GM15510 (cell line): ENCODE data around the gene NPHP4.

Experiments
- POLR2A ChIP-seq: IDR thresholded peaks from 3 replicates; pipeline ENCODE4 v1.6.1; 2011; ENCODE audit warnings: borderline replicate concordance; ENCODE audit not compliant: insufficient read length; ENCODE audit errors: extremely low read depth

NPHP4 gene

DNA sequence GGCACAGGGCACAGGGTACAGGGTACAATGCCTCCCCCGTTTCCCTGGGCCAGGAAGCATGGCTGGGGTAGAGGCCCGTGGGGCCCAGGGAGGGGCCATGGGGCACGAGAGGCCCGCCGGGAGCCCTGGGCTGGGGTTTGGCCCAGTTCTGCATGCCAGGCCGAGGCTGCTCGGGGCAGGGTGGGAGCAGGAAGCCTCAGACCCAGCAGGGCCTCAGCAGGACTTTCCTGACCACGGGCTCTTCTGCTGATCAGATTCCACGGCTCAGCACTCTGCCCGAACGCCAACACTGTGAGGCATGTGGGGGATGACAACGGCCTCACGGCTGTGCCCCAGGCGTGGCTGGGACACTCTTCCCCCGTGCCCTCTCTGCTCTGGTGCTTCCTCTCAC is 104.3 kb downstream of the NPHP4 start:
- no peak for TF ChIP-seq POLR2A

DNA sequence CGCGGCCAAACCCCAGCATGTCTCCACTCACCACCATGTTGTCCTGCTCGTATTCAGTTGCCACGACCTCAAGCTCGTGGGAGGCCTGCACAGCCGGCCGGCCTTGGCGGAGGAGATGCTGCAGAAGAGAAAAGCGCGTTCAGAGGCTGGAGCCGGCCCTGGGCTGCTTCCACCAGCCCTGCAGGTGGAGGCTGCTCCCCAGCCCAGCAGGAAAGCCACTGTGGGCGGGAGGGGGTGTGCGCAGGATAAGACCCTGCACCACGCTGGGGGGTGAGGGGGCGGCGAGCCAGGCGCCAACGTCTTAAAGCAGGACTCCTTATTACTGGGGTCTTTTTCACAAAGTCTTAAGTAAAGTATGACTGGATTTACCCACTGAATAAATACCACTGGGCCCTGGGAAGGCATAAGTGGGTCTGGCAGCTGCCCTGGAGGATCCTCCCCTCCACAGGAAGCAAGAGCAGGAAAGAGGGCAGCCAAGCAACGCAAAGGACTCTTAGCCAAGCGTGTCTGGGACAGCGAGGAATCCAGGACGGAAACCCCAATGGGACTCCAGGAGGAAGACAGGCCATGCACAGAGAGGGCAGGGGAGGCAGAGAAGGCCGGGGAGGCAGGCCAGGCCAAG is 104.8 kb downstream of the NPHP4 start:
- TF ChIP-seq POLR2A = no peak

DNA sequence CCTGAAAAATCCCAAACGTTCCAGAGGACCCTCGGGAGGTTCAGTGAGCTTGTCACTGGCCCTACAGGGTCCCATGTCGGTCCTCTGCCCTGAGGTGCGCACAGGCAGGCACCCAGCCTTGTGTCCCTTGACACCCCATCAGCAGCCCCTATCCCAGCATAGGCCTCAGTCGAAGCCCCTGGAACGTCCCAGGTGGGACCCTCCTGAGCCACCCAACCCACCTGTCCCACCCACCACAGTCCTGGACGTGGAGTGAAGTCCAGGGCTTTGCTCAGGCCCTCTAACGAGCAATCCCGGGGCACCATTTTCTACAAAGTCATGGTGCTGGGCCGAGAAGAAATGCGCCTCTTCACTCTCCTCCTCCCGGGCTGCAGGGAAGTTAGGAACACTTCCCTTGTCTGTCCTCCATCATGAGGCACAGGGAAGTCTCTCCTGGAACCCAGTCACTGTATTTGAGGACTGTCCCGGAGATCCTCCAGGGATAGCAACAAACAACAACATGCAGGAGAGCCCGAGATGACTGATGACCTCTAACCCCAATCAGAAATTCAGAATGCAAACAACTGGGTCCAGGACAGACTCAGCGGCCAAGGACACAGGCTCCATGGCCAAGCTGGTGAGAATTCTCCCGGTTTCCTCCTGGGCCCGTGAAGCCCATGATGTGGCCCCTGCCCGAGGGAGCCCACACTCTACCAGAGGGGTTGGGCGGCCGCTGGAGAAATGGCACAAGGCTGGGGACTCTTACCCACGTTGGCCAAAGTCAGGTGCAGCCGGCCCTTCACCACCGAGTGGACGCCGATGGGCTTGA is 105.5 kb downstream of the NPHP4 start:
- no peak for TF ChIP-seq POLR2A

DNA sequence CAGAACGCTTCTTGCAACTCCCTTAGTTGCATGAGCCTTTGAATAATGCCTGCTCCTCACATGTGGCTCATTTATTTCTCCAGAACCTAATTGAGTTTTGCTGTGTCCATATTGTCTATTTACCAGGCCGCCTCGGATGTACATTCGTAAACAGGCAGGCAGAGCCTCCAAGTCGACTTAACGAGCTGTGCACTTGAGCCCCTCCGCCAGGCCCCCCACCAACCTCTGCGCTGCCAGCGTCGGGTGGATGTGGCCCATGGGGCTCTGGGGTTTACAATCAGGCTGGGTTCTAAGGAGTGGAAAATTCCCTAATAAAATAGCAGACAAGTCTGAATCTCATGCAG is 106.1 kb downstream of the NPHP4 start:
- TF ChIP-seq POLR2A = no peak

DNA sequence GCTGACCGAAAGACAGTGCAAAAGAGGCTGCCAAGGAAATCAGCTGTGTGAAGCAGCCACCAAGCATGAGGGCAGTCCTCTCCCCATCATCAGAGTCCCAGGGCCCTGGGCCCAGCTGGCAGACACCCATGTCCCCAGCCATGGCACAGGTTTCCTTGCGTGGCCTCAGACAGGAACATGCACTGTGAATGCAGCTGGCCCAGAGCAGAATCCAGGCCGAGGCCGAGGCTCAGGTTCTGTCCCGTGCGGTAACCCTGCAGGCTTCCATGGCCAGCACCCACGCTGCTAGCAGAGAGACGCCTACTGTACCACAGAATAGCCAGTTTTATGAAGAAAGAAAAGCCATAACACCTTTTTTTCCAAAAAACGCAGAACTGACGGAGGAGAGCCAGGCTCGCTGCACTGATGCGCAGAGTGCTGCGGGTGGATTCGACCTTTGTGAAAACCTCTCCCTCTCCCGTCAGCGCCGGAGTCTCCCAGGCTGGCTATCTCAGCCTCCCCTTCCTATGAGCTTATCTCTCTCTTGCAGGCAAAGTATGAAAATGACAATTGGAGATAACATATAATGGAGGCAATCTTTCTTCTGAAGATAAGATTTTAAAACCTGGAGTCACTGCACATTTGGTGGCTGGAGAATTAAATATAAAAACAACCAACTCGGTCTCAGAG is 106.6 kb downstream of the NPHP4 start:
- TF ChIP-seq POLR2A = no peak

DNA sequence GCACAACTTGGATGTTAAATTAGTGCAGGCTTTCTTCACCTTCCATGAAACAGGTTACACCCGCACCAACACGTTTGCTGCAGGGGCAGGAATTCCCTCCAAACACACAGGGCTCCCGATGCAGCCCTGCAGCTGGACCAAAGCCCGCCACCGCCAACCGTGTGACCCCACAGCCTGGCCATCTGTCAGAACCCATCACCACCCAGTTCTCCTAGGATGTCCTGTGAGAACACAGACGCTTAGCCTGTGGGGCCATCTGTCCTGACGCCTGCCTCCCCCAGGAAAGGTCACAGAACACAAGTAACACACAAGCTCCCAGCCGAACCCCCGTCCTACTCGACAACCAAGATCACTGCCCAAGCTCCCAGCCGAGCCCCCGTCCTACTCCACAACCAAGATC is 108.1 kb downstream of the NPHP4 start:
- no peak for TF ChIP-seq POLR2A

DNA sequence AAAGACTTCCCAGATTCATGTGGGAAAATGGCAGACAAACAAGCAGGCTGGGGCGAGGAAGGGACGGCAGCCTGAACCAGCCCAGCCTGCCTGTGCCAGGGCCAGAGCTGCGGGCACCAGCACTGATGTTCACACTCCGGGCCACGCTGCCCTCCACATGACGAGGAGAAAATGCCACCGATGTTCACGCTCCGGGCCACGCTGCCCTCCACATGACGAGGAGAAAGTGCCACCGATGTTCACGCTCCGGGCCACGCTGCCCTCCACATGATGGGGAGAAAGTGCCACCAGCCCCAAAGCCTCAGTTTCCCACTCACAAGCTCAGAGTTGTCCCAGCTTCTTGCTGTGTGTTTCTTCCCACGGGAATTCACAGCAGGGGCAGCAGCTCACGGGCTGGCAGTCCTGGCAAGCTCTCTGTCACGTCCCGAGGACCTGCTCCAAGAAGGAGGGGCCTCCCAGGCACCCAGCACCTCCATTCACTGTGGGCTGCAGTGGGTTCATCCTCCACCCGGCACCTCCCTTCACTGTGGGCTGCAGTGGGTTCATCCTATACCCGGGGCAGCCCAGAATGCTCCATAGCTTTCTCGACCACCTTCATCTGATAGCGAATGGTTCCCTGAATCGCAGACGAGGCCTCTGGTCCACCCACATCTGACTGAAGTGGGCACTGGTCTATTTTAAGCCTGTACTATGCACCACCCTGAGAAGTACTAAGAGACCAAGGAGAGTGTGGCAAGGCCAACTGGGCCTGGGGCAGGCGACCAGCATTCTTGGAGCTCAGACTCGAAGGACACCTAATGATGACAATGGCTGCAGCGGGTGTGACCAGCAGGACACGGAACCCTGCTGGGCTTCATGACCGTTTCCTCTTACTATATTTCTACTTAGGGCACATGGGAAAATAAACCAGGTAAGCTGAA is 108.8 kb downstream of the NPHP4 start:
- TF ChIP-seq POLR2A = no peak

DNA sequence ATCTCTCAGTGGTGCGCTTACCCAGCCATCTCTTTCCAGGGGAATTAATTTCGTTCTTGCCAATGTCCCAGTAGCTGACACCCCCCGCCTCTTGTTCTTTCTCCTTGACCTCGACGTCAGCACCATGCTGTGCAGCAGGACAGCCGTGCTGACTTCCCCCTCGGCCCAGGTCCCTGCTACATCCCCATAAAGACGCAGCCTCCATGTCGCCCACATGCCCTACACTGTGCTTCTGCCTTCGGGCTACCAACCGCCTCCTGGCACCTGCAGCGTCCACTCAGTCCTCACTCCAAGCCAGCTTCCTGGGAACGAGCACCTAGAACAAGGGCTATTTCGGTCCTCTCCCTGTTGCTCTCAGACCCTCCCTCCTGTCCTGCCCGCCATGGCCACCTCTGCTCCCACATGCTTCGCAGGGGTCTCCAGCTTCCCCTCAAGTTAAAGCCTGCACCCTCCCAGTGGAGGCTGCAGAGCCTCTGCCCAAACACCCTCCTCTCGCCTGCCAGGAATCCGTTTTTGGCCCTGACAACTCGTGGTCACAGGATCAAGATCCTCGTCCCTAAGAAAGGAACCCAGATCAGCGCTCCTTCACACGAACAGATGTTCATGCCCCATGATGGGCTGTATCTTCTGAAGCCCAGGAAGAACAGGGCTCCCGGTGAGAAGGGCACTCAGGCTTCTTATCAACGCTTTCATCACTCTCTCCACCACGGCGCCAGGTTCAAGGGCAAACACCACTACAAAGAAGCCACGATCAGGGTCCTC is 109.7 kb downstream of the NPHP4 start:
- no peak for TF ChIP-seq POLR2A

DNA sequence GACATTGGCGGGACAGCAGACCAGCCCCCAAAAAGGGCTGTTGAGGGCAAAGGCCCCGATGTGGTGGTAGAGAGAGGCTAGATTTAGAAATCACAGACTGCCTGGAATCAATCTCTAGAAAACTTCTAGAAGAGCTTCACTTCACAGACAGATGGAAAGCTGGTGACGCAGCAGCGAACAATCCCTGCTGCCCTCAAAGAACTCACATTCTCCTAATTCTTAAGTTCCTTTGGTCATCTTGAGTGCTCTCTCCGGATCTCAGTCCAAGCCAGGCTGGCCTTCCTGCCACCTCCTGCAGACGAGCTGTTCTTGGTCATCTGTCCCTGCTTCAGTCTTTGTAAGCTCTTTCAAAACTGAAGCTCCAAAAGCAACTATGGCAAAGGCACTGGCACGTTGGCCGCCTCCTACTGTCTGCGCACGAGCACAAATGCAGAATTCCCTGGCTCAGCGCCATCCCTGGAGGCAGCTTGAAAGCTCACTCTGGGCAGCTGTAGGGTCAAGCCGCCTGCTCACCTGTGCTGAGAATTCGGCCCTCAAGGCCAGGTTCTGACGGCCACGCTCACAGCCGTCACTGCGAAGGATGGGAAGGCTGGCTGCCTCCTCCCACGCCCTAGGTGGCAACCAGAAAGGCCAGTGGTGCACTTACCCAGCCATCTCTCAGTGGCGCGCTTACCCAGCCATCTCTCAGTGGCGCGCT is 110.6 kb downstream of the NPHP4 start:
- TF ChIP-seq POLR2A = no peak

DNA sequence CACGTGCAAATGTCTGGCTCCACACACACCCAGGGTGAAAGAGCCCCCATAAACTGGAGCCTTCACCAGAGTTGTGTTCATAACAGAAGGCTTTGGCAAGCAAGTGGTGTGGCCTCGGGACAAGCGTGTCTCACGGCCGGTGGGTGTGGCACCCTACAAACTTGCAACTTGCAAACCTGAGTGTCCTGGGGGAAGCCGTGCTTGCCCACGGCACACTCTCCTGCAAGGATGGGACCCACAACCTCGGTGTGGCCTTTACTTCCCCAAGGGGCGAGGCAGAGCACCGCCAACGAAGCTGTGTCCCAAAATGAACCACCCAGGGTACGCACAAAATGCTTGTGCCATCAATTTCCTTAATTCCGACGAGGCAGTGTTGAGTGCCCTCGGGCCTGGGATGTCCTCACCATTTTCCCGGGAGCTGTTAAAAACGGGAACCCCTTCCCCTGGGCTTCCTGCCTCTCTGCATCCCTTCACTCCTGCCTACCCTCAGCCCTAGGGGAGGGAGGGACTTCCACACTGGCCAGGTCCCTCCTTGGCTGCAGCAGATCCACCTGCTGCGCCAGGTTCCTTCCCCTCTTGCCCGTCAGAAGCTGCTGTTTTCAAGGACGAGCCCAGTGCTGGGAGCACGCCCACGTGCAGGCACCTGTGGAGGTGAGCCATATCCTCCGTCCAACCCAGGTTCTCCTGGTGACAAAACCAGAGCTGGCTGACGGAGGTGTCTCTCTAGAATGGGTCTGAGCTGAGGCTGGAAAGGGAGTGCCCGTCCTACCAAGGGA is 111.4 kb downstream of the NPHP4 start:
- no peak for TF ChIP-seq POLR2A

DNA sequence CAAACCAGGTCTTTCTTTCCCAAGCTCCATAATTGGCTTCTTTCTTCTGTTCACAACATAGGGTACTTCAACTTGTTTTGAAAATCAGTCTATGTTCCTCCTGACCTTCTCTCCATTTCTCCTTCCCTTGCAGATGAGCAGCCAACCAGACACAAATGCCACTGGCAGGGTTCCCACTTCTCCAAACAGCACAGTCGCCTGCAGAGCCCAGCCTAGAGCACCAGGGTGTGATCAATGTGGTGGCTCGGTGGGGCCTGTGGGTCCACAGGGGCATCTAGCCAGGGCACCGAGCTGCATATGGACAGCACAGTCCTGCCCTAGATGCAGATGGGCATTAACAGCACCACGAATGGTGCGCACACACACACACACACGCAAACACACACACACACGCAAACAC is 112.8 kb downstream of the NPHP4 start:
- no peak for TF ChIP-seq POLR2A

DNA sequence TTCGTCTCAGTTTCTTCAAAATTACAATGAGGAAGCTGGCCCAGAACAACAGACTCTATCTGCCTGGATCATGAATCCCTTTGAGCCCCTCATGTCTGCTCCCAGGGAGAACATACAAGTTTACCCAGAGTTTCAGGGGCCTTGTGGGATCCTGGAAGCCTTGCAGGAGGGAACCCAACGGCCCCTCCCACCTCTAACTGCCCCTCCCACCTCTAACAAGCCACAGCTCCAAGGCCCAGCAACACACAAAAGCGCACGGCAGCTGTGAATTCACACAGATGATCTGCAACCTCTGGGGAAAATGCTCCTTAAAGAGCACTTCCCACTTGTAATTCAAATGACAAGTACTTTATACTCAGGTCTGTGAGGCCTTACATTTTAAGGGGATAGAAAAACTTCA is 113.3 kb downstream of the NPHP4 start:
- no peak for TF ChIP-seq POLR2A
